C4-2B (cell line): ENCODE measurements around the gene PLA2G4B.
A peak's percentile ranks its signal among the peaks of the same experiment; 100 is the strongest.

Experiments used
- H3K27ac ChIP-seq: fragments of 450-650 bp; 2 replicates; pipeline ENCODE4 v1.5.1; 2017
- CTCF ChIP-seq: fragments of 450-650 bp; conservative IDR thresholded peaks from 2 replicates; pipeline ENCODE4 v1.5.1; 2017; ENCODE audit warnings: mild to moderate bottlenecking
- ZFX ChIP-seq: fragments of 450-650 bp; IDR thresholded peaks from 2 replicates; pipeline ENCODE4 v1.6.1; 2017

PLA2G4B gene

GRCh38 chr15:41858756-41859155, 20.1 kb downstream of the PLA2G4B start:
- no peak overlapping the region for H3K27ac ChIP-seq
- TF ChIP-seq ZFX (no peak), CTCF (no peak)

GRCh38 chr15:41860049-41860828, 21.6 kb downstream of the PLA2G4B start:
- TF ChIP-seq CTCF (no peak), ZFX (no peak)
- no peak overlapping the region for H3K27ac ChIP-seq

GRCh38 chr15:41861736-41862356, 23.2 kb downstream of the PLA2G4B start:
- peak overlapping the region; percentile 78 for H3K27ac ChIP-seq

GRCh38 chr15:41862515-41863116, 24.0 kb downstream of the PLA2G4B start:
- H3K27ac ChIP-seq: peak overlapping the region; percentile 78
- TF ChIP-seq CTCF (no peak), ZFX (peak; percentile 52; the same call in 1 of the 2 replicates)

More at GRCh38 chr15:41861736-41862356, 23.2 kb downstream of the PLA2G4B start:
- TF ChIP-seq ZFX (no peak), CTCF (no peak)

- TF ChIP-seq ZFX (no peak), CTCF (no peak)
- H3K27ac ChIP-seq: no peak overlapping the region
Measured at GRCh38 chr15:41865490-41866055, 26.9 kb downstream of the PLA2G4B start.

GRCh38 chr15:41866263-41866703, 27.6 kb downstream of the PLA2G4B start:
- no peak overlapping the region for H3K27ac ChIP-seq
- no peak for TF ChIP-seq ZFX
- TF ChIP-seq CTCF: no peak
